Cerebellar cortex (tissue), 1 donor: ENCODE data around the gene FAM209A.
"Not testable (repeated sequence)": the region's sequence is repeated elsewhere in the genome, so short reads cannot be mapped to it uniquely, and the experiment has no call there.

Experiments
- DNase-seq: peaks from one replicate; pipeline ENCODE4 v3.0.0-alpha.2; 2015; ENCODE audit warnings: low spot score

FAM209A gene, protein sequence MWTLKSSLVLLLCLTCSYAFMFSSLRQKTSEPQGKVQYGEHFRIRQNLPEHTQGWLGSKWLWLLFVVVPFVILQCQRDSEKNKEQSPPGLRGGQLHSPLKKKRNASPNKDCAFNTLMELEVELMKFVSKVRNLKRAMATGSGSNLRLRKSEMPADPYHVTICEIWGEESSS

GRCh38 chr20:56524444-56524843 lies at the start of gene FAM209A:
Gene FAM209A, plus strand, starts transcription at chr20:56524744. Its CDS starts 65 bp downstream, at chr20:56524809.
- DNase-seq = not testable (repeated sequence)

- no peak for DNase-seq
These were observed 40.6 kb upstream of the FAM209A start for GRCh38 chr20:56483970-56484369.

DNA sequence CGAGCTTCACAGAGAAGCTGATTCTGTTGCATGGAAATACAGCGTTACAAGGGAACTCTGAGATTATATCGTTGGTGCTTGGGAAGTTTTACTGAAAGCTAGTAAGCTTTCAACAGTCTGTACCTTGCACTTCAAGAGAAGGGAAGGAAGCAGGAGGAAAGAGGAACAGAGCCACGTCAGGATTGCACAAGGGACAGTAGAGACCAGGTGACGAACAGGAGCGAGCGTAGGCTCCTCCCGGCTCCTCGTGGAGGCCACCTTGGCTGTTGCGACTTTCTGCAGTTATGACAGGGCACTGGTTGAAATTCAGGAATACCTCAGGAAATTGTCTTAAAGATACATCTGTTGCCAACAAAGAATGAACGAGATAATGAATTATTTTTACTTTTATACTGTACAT lies 37.3 kb upstream of the FAM209A start:
- no peak for DNase-seq

GRCh38 chr20:56488566-56488965 lies 36.0 kb upstream of the FAM209A start:
- DNase-seq = no peak

GRCh38 chr20:56501116-56501515 lies 23.4 kb upstream of the FAM209A start:
- DNase-seq = no peak

DNA sequence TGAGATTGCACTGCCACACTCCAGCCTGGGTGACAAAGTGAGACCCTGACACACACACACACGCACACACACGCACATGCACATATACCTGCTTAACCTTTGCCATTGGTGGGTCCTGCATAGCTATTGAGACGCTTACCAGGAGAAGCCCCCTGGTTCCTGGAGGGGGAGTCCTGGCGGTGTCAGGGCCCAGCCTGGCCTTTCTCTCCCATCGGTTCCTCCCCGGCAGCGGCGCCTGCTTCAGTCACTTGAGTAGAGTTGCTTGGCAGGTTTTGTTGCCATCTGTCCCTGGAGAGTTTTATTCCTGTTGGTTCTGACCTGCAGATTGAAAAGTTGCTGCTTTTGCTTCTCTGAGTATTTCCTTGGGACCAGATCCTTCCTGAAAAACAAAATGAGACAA lies 20.6 kb upstream of the FAM209A start:
- DNase-seq = peak; percentile 1

DNA sequence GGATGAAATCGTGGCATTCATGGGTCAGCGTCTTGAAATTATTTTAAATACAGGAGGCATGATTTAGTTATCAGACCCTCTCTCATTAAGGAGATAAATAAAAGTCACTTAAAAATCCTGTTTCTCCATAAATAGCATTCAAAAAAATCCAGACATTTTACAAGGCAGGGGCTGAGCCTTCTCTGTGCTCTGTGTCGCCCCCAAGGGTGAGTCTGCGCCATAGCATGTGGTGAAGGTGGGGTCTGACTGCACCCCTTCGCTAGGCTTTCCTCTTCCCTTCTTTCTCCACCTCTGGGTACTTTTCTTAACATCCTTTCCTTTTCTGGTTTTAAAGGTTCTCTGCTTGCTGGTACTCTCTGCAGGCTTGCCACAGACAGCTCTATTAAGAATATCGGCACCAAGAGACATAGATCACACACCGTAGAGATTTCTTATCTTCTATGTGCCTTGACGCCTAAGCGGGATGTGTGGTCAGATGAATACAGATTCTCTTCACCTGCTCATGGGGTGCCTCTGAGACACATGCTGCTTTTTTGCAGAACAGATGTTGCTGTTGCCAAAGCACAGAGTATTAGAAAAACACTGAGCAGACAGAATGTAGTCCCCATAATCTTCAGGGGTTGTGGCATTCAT lies 20.1 kb upstream of the FAM209A start:
- DNase-seq = no peak

- no peak for DNase-seq
These were observed 18.4 kb upstream of the FAM209A start for GRCh38 chr20:56506103-56506502.

- no peak for DNase-seq
These were observed 12.6 kb upstream of the FAM209A start for GRCh38 chr20:56511926-56512325.

DNA sequence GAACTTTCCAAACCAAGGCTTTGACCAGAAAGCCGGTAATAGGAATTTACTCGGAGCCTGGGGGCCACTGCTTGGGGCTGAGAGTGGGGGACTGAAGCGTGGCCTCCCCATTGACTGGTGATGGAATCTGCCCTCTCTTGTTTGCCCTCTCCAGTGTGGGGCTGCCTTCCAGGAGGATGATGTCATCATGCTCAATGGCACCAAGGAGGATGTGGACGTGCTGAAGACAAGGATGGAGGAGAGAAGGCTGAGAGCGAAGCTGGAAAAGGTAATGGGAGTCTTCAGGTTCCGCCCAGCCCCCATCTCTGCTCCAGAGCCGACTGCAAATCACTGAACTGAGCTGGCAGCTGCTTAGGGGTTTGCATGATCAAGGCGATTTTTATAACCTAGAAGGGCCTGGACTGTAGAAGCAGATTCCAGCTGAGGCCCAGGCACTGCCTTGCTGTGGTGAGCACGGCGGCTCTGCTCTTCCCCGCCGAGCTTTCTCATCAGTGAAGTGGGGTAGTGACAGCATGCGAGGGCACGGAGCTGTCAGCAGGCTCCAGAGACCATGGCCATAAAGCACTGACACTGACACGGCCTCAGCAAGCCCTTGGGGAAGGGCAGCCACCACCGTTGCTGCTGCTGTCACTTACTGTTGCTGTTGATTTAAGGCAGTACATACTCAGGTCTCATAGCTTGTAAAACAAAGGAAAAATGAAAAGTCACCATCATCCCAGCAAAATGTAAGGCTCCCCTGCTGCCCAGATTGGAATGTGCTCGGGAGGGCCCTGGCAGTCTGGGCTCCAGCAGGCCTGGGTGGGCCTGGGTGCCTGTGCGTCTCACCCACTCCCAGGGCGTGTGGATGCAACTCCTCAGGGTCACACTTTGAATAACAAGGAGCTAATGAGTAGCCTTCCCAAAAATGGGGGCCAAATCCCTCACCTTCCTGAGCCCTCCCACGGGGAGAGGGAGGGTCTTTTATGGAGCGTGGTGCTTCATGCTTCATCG lies 11.1 kb upstream of the FAM209A start:
- no peak for DNase-seq

DNA sequence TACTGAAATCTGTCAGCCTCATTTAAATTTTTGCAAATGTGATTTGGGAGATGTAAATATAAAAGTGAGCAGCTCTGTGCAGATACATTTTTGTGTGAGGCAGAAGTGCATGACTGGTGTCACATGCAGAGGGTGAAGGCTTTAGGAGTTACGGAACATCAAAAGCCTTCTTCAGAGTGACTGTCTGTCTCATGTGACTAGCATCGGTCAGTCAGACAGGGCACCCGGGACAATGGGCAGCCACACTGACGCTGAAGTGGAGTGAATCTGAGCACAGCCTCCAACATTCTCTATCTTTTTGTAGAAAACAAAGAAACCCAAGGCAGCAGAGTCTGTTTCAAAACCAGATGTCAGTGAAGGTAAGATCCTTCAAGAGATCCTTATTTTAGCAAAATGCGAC lies 7.9 kb upstream of the FAM209A start:
- DNase-seq = no peak

DNA sequence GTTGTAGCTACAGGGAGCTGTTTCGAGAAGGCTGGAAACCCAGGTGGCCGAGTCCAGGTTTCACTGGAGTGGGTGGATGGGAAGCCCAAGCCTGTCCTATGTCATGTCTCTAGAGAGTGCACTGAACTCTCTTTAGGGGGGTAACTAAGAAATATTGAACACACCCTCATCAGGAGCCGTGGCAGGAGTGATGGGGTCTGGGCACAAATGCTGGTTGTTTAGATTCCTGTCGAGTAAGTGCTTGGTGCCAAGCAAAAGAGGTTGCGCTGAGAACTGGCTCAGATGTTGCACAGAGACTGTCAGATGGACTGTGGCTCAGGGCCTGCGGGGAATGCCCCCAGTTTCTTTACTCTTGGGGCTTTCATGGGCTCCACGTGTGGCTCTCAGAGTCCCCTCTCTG lies 7.3 kb upstream of the FAM209A start:
- no peak for DNase-seq

GRCh38 chr20:56517641-56518040 lies 6.9 kb upstream of the FAM209A start:
- DNase-seq = no peak

GRCh38 chr20:56518126-56518525 lies 6.4 kb upstream of the FAM209A start:
- no peak for DNase-seq

GRCh38 chr20:56518721-56519398 lies 5.7 kb upstream of the FAM209A start:
- no peak for DNase-seq

- DNase-seq = no peak
These were observed 5.0 kb upstream of the FAM209A start for GRCh38 chr20:56519551-56519950.

DNA sequence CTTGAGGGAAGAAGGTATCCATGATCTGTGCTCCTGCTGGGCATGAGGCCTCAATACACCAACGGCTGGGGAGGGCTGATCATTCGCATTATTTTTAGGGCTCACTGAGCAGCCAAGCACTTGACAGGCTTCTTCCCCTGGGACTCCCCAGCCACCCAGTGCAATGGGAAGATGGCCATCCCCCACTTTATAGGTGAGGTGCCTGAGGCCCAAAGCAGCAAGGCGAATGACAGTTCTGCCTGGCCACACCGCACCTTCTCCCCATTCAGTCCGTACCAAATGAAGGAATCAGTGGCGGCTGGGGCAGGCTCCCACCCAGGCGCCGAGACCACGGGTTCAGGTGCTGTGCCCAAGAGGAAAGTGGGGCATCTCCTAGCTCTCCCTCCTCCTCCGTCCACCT lies 4.4 kb upstream of the FAM209A start:
- no peak for DNase-seq

DNA sequence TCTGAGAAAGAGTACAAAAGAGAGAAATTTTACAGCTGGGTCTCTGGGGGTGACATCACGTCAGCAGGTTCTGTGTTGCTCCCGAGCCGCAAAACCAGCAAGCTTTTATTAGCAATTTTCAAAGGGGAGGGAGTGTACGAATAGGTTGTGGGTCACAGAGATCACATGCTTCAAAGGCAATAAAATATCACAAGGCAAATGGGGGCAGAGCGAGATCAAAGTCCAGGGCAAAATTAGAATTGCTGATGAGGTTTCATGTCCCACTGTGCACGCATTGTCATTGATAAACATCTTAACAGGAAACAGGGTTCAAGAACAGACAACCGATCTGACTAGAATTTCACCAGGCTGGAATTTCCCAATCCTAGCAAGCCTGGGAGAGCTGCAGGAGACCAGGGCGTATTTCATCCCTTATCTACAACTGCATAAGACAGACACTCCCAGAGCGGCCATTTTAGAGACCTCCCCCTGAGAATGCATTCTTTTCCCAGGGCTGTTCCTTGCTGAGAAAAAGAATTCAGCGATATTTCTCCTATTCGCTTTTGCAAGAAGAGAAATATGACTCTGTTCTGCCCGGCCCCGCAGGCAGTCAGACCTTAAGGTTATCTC lies 3.7 kb upstream of the FAM209A start:
- DNase-seq = not testable (repeated sequence)

GRCh38 chr20:56522311-56522710 lies 2.2 kb upstream of the FAM209A start:
- DNase-seq = no peak

GRCh38 chr20:56527521-56527920 lies 3.0 kb downstream of the FAM209A start:
- DNase-seq = no peak

- not testable (repeated sequence) for DNase-seq
These were observed 8.4 kb downstream of the FAM209A start, which contains the start of gene FAM209B for GRCh38 chr20:56532946-56533345. Gene FAM209B, plus strand, starts transcription at chr20:56533246. Its CDS starts 96 bp downstream, at chr20:56533342.

DNA sequence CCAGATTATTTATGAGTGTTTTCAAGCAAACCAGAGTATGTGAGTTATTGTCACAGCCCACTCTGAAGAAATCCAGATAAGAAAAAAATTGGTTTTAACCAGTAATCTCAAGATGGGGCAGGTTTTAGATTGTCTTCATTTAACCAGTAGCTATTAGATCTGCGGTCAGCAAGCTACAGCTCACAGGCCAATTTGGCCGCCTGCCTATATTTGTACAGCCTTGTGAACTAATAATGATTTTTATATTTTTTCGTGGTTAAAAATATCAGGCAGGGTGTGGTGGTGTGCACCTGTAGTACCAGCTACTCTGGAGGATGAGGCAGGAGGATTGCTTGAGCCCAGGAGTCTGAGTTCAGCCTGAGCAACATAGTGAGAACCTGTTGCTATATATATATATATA lies 13.5 kb downstream of the FAM209A start:
- no peak for DNase-seq
